ENCODE results near the gene PPP6R2.
A peak's percentile ranks its signal among the peaks of the same experiment; 100 is the strongest.
"Not testable (repeated sequence)": the region's sequence is repeated elsewhere in the genome, so short reads cannot be mapped to it uniquely, and the experiment has no call there.

The PPP6R2 gene

DNA sequence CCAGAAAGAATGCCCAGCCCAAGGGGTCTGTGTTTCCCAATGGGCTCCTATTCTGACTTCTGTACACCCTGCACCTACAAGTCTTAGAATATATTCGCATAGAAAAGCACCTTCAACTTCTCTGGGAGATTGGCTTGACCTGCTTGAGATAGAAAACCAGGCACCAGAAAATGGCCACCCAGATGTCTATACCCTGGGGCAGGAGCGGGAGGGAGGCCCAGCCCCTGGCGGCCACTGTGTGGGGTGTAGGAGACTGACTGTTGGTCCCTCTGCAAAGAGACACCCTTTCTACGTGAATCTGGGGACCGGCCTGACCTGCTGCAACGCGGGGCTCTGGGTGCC is 24.8 kb upstream of the PPP6R2 start:
- no peak overlapping the region for H3K4me3 ChIP-seq (ENCODE audit: severe bottlenecking)
- no peaks in the 10 kb centered on the region for H3K27me3 ChIP-seq (ENCODE audit: insufficient read depth, poor library complexity, severe bottlenecking)
- no peaks in the 10 kb centered on the region for H3K9me3 ChIP-seq (ENCODE audit: severe bottlenecking)
- H3K4me1 ChIP-seq (ENCODE audit: insufficient read depth, poor library complexity, severe bottlenecking) = peaks cover 10% of the 10 kb centered on the region
- DNase-seq (ENCODE audit: low spot score) = no peak
- no peak overlapping the region for H3K27ac ChIP-seq (ENCODE audit: poor library complexity, severe bottlenecking)
- TF ChIP-seq, protein P1, sequence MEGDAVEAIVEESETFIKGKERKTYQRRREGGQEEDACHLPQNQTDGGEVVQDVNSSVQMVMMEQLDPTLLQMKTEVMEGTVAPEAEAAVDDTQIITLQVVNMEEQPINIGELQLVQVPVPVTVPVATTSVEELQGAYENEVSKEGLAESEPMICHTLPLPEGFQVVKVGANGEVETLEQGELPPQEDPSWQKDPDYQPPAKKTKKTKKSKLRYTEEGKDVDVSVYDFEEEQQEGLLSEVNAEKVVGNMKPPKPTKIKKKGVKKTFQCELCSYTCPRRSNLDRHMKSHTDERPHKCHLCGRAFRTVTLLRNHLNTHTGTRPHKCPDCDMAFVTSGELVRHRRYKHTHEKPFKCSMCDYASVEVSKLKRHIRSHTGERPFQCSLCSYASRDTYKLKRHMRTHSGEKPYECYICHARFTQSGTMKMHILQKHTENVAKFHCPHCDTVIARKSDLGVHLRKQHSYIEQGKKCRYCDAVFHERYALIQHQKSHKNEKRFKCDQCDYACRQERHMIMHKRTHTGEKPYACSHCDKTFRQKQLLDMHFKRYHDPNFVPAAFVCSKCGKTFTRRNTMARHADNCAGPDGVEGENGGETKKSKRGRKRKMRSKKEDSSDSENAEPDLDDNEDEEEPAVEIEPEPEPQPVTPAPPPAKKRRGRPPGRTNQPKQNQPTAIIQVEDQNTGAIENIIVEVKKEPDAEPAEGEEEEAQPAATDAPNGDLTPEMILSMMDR (IDR thresholded peaks at IDR 0.05; ENCODE audit: poor library complexity, severe bottlenecking) = no peak
- no peaks in the 10 kb centered on the region for H3K36me3 ChIP-seq (ENCODE audit: low read depth)
- no peak for ATAC-seq (ENCODE audit: low read depth)

DNA sequence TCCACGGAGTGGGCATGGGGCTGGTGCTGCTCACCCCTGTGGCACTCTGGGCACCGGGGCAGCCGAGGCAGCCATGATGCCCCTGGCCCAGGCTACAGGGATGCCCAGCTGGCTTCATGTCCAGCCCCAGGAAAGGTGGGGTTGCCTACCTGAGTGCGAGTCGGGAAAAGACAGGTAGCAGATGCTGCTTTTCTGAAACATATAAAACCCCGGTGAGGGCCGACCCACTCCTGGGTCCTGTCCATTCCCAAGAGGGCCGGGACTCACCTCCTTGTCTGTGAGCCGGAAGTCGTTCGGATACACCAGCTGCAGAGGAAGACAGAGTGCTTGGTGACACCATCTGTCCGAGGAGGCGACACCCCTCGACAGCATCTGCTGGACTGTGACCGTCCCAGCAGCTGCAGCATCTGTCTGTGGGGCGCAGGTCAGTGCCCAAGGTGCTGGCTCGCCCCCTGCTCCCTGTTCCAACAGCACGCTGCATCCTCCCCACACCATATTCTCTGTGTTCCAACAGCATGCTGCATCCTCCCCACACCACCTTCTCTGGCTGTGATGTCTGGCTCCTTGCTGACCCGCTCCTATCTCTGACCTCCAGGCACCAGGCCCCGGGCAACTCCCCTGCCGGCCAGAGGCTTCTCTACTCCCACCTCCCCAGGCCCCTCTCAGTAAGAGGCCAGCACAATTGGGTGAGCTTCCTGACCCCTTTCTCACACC is 24.3 kb upstream of the PPP6R2 start:
- Histone ChIP-seq H3K9me3 (ENCODE audit: severe bottlenecking) (no peaks in the 10 kb centered on the region), H3K27ac (ENCODE audit: poor library complexity, severe bottlenecking) (no peak overlapping the region), H3K27me3 (ENCODE audit: insufficient read depth, poor library complexity, severe bottlenecking) (no peaks in the 10 kb centered on the region), H3K36me3 (ENCODE audit: low read depth) (no peaks in the 10 kb centered on the region), H3K4me1 (ENCODE audit: insufficient read depth, poor library complexity, severe bottlenecking) (peaks cover 9% of the 10 kb centered on the region), H3K4me3 (ENCODE audit: severe bottlenecking) (no peak overlapping the region)
- no peak for ATAC-seq (ENCODE audit: low read depth)
- DNase-seq (ENCODE audit: low spot score) = peak; percentile 60
- TF ChIP-seq, protein P1 (IDR thresholded peaks at IDR 0.05; ENCODE audit: poor library complexity, severe bottlenecking) = no peak

DNA sequence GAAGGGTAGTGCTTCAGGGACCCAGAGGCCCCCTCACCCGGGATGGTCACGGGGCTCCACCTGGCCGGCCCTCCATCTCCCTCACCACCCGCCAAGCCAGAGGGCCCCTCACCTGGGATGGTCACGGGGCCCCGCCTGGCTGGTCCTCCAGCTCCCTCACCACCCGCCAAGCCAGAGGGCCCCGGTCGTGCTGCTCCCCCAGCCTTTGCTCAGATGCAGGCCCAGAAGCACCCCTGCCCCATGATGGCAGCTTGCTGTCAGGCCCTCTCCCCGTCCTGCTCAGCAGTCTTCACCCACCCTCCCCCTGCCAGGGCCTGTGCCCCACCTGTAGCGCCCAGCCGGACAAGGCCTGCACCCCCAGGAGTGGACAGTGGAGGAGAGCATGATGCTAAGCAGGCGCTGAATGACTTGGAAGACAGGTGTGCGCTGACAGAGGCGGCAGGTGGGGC is 23.6 kb upstream of the PPP6R2 start:
- Histone ChIP-seq H3K36me3 (ENCODE audit: low read depth) (no peaks in the 10 kb centered on the region), H3K4me3 (ENCODE audit: severe bottlenecking) (no peak overlapping the region), H3K9me3 (ENCODE audit: severe bottlenecking) (no peaks in the 10 kb centered on the region), H3K27ac (ENCODE audit: poor library complexity, severe bottlenecking) (no peak overlapping the region), H3K4me1 (ENCODE audit: insufficient read depth, poor library complexity, severe bottlenecking) (peaks cover 2% of the 10 kb centered on the region), H3K27me3 (ENCODE audit: insufficient read depth, poor library complexity, severe bottlenecking) (no peaks in the 10 kb centered on the region)
- ATAC-seq (ENCODE audit: low read depth) = no peak
- DNase-seq (ENCODE audit: low spot score) = peak; percentile 60
- TF ChIP-seq, protein P1 (IDR thresholded peaks at IDR 0.05; ENCODE audit: poor library complexity, severe bottlenecking) = no peak

DNA sequence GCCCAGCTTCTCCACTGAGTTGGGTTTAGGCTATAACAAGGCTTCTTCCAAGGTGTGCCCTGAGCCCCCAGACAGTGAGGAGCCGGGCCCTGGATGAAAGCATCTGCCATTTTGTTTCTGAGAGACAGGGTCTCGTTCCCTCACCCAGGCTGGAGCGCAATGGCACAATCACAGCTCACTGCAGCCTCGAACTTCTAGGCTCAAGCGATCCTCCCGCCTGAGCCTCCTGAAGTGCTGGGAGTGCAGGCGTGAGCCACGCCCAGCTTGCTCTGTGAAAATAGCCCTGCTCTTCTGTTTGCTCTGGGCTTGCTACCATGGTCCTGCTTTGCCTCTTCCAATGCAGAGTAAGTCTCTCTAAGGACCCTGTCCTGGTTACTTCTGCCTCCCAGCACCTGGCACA is 23.0 kb upstream of the PPP6R2 start:
- no peak for DNase-seq (ENCODE audit: low spot score)
- Histone ChIP-seq H3K4me3 (ENCODE audit: severe bottlenecking) (no peak overlapping the region), H3K4me1 (ENCODE audit: insufficient read depth, poor library complexity, severe bottlenecking) (no peaks in the 10 kb centered on the region), H3K27ac (ENCODE audit: poor library complexity, severe bottlenecking) (no peak overlapping the region), H3K36me3 (ENCODE audit: low read depth) (no peaks in the 10 kb centered on the region), H3K27me3 (ENCODE audit: insufficient read depth, poor library complexity, severe bottlenecking) (no peaks in the 10 kb centered on the region), H3K9me3 (ENCODE audit: severe bottlenecking) (no peaks in the 10 kb centered on the region)
- TF ChIP-seq, protein P1 (IDR thresholded peaks at IDR 0.05; ENCODE audit: poor library complexity, severe bottlenecking) = no peak
- ATAC-seq (ENCODE audit: low read depth) = no peak

DNA sequence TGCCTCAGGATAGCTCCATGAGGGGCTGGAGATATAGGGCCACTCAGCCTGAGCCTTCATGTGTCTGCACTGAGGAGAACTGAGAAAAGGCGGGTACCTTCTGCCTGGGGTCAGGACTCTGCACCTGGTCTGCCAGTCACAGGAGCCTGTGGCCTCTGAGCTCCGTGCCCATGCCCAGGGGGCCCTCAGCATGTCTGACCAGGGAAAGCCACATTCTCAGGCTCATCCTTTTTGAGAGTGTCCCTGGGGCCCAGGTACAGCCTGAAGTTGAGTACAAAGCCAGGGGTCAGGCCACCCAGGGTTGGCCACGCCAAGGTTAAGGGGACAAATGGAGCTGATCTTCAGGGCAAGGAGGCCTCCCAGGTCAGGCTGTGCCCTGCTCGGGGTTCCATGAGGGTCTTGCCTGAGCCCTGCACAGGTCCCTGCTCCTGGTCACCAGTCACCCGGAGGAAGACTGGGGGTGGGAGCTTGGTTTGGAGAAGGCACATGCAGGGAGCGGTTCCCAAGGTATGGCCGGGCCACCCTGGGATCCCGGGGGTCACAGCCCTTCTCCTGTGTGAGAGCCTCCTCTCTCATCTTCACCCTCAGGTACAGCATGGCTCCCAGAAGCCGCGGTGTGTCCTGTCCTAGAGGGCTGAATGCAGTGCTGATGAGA is 22.3 kb upstream of the PPP6R2 start:
- ATAC-seq (ENCODE audit: low read depth) = no peak

DNA sequence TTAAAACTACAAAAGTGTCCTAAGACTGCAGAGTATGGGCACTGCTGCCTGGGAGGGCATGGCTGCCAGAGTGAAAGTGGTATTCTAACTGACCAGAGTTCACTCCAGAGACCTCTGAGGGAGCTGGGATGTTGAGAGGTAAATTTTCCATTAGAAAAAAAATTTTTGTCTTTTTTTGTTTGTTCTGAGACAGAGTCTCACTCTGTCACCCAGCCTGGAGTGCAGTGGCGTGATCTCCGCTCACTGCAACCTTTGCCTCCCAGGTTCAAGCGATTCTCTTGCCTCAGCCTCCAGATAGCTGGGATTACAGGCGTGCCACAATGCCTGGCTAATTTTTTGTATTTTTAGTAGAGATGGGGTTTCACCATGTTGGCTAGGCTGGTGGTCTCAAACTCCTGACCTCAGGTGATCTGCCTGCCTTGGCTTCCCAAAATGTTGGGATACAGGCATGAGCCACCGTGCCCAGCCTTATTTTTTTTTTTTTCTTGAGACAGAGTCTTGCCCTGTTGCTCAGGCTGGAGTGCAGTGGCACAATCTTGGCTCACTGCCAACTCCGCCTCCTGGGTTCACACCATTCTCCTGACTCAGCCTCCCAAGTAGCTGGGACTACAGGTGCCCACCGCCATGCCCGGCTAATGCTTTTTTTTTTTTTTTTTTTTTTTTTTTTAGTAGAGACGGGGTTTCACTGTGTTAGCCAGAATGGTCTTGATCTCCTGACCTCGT is 20.6 kb upstream of the PPP6R2 start:
- DNase-seq (ENCODE audit: low spot score); H3K9me3 ChIP-seq (ENCODE audit: severe bottlenecking); H3K27me3 ChIP-seq (ENCODE audit: insufficient read depth, poor library complexity, severe bottlenecking); H3K36me3 ChIP-seq (ENCODE audit: low read depth); H3K4me3 ChIP-seq (ENCODE audit: severe bottlenecking); ATAC-seq (ENCODE audit: low read depth); H3K27ac ChIP-seq (ENCODE audit: poor library complexity, severe bottlenecking): not testable (repeated sequence)
- H3K4me1 ChIP-seq (ENCODE audit: insufficient read depth, poor library complexity, severe bottlenecking) = peaks cover 10% of the 10 kb centered on the region

More for the DNA sequence above, 22.3 kb upstream of the PPP6R2 start:
- DNase-seq (ENCODE audit: low spot score) = no peak
- TF ChIP-seq, protein P1 (IDR thresholded peaks at IDR 0.05; ENCODE audit: poor library complexity, severe bottlenecking) = no peak
- no peaks in the 10 kb centered on the region for H3K27me3 ChIP-seq (ENCODE audit: insufficient read depth, poor library complexity, severe bottlenecking)
- no peak overlapping the region for H3K27ac ChIP-seq (ENCODE audit: poor library complexity, severe bottlenecking)
- H3K4me3 ChIP-seq (ENCODE audit: severe bottlenecking) = no peak overlapping the region
- no peaks in the 10 kb centered on the region for H3K9me3 ChIP-seq (ENCODE audit: severe bottlenecking)
- no peaks in the 10 kb centered on the region for H3K36me3 ChIP-seq (ENCODE audit: low read depth)
- H3K4me1 ChIP-seq (ENCODE audit: insufficient read depth, poor library complexity, severe bottlenecking) = peaks cover 5% of the 10 kb centered on the region

Measured in RWPE2 (cell line).